Measurements from ENCODE around the gene SLC34A3.

DNA sequence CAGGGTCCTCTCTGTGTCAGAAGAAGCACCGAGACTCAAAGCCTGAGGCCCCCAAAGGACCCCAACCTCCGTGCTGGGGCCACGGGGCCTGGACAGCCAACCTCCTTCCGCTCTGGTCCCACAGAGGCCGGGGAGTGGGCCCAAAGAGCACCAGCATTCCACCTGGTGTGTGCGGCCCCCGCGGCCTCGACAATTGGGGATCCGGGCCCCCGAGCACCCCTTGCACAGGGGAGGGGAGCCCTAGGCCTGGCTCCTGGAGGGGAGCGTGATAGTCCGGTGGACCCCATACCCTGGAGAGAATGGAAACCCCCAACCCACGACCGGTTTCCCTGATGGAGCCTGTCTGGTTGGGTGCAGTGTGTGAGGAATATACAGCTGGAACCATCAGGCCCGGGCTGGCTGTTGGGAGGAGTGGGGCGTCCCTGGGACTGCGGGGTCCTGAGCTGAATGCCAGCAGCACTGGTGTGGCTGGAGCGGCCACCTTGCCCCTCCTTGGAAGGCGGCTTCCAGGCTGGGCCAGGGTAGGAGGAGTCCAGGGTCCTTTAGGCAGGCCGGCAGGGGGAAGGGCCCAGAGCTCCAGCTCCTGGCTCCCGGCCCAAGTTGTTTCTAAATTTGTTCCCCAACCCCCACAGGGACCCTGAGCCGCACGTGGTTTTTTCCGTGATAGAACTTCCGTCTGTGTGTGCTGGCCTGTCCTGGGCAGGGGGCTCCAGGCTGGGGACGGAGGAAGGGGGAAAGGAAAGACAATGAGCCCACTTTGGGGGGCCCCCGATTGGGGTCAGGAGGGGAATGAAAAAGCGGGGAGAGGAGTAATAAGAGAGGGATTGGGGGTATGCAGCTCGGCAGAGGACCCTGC is 46.0 kb downstream of the SLC34A3 start:
- TF ChIP-seq, protein P1, sequence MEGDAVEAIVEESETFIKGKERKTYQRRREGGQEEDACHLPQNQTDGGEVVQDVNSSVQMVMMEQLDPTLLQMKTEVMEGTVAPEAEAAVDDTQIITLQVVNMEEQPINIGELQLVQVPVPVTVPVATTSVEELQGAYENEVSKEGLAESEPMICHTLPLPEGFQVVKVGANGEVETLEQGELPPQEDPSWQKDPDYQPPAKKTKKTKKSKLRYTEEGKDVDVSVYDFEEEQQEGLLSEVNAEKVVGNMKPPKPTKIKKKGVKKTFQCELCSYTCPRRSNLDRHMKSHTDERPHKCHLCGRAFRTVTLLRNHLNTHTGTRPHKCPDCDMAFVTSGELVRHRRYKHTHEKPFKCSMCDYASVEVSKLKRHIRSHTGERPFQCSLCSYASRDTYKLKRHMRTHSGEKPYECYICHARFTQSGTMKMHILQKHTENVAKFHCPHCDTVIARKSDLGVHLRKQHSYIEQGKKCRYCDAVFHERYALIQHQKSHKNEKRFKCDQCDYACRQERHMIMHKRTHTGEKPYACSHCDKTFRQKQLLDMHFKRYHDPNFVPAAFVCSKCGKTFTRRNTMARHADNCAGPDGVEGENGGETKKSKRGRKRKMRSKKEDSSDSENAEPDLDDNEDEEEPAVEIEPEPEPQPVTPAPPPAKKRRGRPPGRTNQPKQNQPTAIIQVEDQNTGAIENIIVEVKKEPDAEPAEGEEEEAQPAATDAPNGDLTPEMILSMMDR (IDR thresholded peaks at IDR 0.05; ENCODE audit: low read depth, low read length) = no peak
- no peak for TF ChIP-seq EZH2phosphoT487 (IDR thresholded peaks at IDR 0.05; ENCODE audit: low read depth)

All from OCI-LY3 (cell line).